MM.1S (cell line): ENCODE results near the gene HELLS.

ENCODE experiments used
- DNase-seq: peaks from one replicate; pipeline ENCODE4 v3.0.0-alpha.2; 2015
- H2AFZ ChIP-seq: fragments of 300-600 bp; sonication (generic); 2 replicates; pipeline ENCODE4 v1.6.0; 2016; ENCODE audit warnings: antibody characterized with exemption, low read length
- H3F3A ChIP-seq: fragments of 300-600 bp; sonication (generic); 2 replicates; pipeline ENCODE4 v1.6.1; 2016; ENCODE audit warnings: mild to moderate bottlenecking, antibody characterized with exemption, low read length, moderate library complexity, mixed read lengths; ENCODE audit not compliant: insufficient read depth
- H3K27ac ChIP-seq: fragments of 300-600 bp; sonication (generic); 2 replicates; pipeline ENCODE4 v1.5.1; 2016; ENCODE audit warnings: mild to moderate bottlenecking, low read length
- H3K27me3 ChIP-seq: fragments of 300-600 bp; sonication (generic); replicated peaks from 2 replicates; pipeline ENCODE4 v1.6.0; 2016; ENCODE audit warnings: low read length; ENCODE audit not compliant: insufficient read depth
- H3K36me3 ChIP-seq: fragments of 300-600 bp; sonication (generic); replicated peaks from 2 replicates; pipeline ENCODE4 v1.6.1; 2016; ENCODE audit warnings: mild to moderate bottlenecking, low read length, mixed read lengths; ENCODE audit not compliant: insufficient read depth
- H3K4me1 ChIP-seq: fragments of 300-600 bp; sonication (generic); 2 replicates; pipeline ENCODE4 v1.6.1; 2016; ENCODE audit warnings: low read length, mixed read lengths
- H3K4me2 ChIP-seq: fragments of 300-600 bp; sonication (generic); 2 replicates; pipeline ENCODE4 v1.6.0; 2016; ENCODE audit warnings: low read depth, low read length
- H3K4me3 ChIP-seq: fragments of 300-600 bp; sonication (generic); 2 replicates; pipeline ENCODE4 v1.5.1; 2016; ENCODE audit warnings: low read length, mixed read lengths
- H3K79me2 ChIP-seq: fragments of 300-600 bp; sonication (generic); 2 replicates; pipeline ENCODE4 v1.6.1; 2016; ENCODE audit warnings: mixed run types, low read length, mixed read lengths
- H3K9ac ChIP-seq: fragments of 300-600 bp; sonication (generic); 2 replicates; pipeline ENCODE4 v1.6.1; 2016; ENCODE audit warnings: low read length, mixed read lengths
- H3K9me2 ChIP-seq: fragments of 300-600 bp; sonication (generic); replicated peaks from 2 replicates; pipeline ENCODE4 v1.6.1; 2016; ENCODE audit warnings: mild to moderate bottlenecking, low read length, mixed read lengths; ENCODE audit not compliant: insufficient read depth
- H3K9me3 ChIP-seq: fragments of 300-600 bp; sonication (generic); replicated peaks from 2 replicates; pipeline ENCODE4 v1.6.1; 2016; ENCODE audit warnings: mild to moderate bottlenecking, low read length, mixed read lengths; ENCODE audit not compliant: insufficient read depth
- H4K20me1 ChIP-seq: fragments of 300-600 bp; sonication (generic); 2 replicates; pipeline ENCODE4 v1.6.1; 2016; ENCODE audit warnings: mild to moderate bottlenecking, low read length, moderate library complexity, mixed read lengths; ENCODE audit not compliant: insufficient read depth
- EZH2 ChIP-seq: fragments of 300-600 bp; sonication (generic); optimal IDR thresholded peaks from 2 replicates; pipeline ENCODE3; 2017; ENCODE audit warnings: low read depth, mild to moderate bottlenecking, antibody characterized with exemption, low read length, mixed read lengths
- EZH2phosphoT487 ChIP-seq: fragments of 300-600 bp; sonication (generic); IDR thresholded peaks from 2 replicates; pipeline ENCODE4 v1.6.1; 2018; ENCODE audit warnings: antibody characterized with exemption, low read length
- TF ChIP-seq, protein P1 (sequence below): fragments of 300-600 bp; sonication (generic); IDR thresholded peaks from 2 replicates; pipeline ENCODE4 v1.5.1; 2016; ENCODE audit warnings: antibody characterized with exemption, low read length, mixed read lengths

HELLS gene

GRCh38 chr10:94602729-94603515, 57.3 kb downstream of the HELLS start:
- Histone ChIP-seq H3K9me2 (no peaks in the 10 kb centered on the region), H3K79me2 (no peaks in the 10 kb centered on the region), H3K4me3 (no peak overlapping the region), H3K9ac (no peak overlapping the region), H4K20me1 (no peaks in the 10 kb centered on the region), H3K27ac (no peak overlapping the region), H3K36me3 (peaks cover 10% of the 10 kb centered on the region; the same call in 1 of the 2 replicates), H2AFZ (no peak overlapping the region), H3K27me3 (no peaks in the 10 kb centered on the region), H3K9me3 (no peaks in the 10 kb centered on the region), H3F3A (no peaks in the 10 kb centered on the region), H3K4me1 (no peaks in the 10 kb centered on the region), H3K4me2 (no peak overlapping the region)
- DNase-seq: no peak
- TF ChIP-seq, protein P1, sequence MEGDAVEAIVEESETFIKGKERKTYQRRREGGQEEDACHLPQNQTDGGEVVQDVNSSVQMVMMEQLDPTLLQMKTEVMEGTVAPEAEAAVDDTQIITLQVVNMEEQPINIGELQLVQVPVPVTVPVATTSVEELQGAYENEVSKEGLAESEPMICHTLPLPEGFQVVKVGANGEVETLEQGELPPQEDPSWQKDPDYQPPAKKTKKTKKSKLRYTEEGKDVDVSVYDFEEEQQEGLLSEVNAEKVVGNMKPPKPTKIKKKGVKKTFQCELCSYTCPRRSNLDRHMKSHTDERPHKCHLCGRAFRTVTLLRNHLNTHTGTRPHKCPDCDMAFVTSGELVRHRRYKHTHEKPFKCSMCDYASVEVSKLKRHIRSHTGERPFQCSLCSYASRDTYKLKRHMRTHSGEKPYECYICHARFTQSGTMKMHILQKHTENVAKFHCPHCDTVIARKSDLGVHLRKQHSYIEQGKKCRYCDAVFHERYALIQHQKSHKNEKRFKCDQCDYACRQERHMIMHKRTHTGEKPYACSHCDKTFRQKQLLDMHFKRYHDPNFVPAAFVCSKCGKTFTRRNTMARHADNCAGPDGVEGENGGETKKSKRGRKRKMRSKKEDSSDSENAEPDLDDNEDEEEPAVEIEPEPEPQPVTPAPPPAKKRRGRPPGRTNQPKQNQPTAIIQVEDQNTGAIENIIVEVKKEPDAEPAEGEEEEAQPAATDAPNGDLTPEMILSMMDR: no peak
- no peak for TF ChIP-seq EZH2phosphoT487
- TF ChIP-seq EZH2: no peak

- no peaks in the 10 kb centered on the region for H3K79me2 ChIP-seq
- DNase-seq: no peak
- H3K4me2 ChIP-seq: no peak overlapping the region
- no peaks in the 10 kb centered on the region for H3K4me1 ChIP-seq
- no peak overlapping the region for H3K9ac ChIP-seq
- H4K20me1 ChIP-seq: no peaks in the 10 kb centered on the region
- no peak overlapping the region for H2AFZ ChIP-seq
- H3K9me3 ChIP-seq: no peaks in the 10 kb centered on the region
- no peaks in the 10 kb centered on the region for H3K9me2 ChIP-seq
- H3K36me3 ChIP-seq: peaks cover 9% of the 10 kb centered on the region; the same call in 1 of the 2 replicates
- no peaks in the 10 kb centered on the region for H3F3A ChIP-seq
- H3K27ac ChIP-seq: no peak overlapping the region
- TF ChIP-seq EZH2 (no peak), EZH2phosphoT487 (no peak)
- TF ChIP-seq, protein P1: no peak
- no peaks in the 10 kb centered on the region for H3K27me3 ChIP-seq
- H3K4me3 ChIP-seq: no peak overlapping the region
Observed at GRCh38 chr10:94607111-94607510, 61.5 kb downstream of the HELLS start.

DNA sequence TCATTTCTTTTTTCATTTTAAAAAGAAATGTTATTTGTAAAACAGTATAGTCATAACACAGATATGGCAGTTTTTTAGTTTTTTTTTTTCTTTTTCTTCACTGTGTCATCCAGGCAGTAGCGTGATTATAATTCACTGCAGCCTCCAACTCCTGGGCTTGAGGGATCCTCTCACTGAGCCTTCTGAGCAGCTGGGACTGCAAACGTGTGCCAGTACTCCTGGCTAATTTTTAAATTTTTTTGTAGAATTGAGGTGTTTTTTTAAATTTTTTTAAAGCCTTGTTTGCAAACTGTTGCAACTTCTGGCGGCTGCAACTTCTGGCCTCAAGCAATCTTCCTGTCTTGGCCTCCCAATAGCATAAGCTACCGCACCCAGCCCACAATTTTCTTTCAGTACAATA, 63.0 kb downstream of the HELLS start:
- Histone ChIP-seq H2AFZ (no peak overlapping the region), H3K27ac (no peak overlapping the region), H3K27me3 (no peaks in the 10 kb centered on the region), H3F3A (no peaks in the 10 kb centered on the region), H4K20me1 (no peaks in the 10 kb centered on the region), H3K9me2 (no peaks in the 10 kb centered on the region), H3K9me3 (no peaks in the 10 kb centered on the region), H3K4me1 (no peaks in the 10 kb centered on the region), H3K9ac (no peak overlapping the region), H3K4me2 (no peak overlapping the region), H3K4me3 (no peak overlapping the region), H3K79me2 (no peaks in the 10 kb centered on the region), H3K36me3 (peaks cover 6% of the 10 kb centered on the region; the same call in 1 of the 2 replicates)
- no peak for DNase-seq
- TF ChIP-seq, protein P1: no peak
- no peak for TF ChIP-seq EZH2phosphoT487
- TF ChIP-seq EZH2: no peak
